Central memory CD8-positive, alpha-beta T cell (primary cell): ENCODE data around the gene SPRY4.
"Not testable (repeated sequence)": the region's sequence is repeated elsewhere in the genome, so short reads cannot be mapped to it uniquely, and the experiment has no call there.

Experiments used
- ATAC-seq: fragments of 150-1000 bp; cut with Tn5 transposase; replicated peaks from 2 replicates; pipeline ENCODE4 v1.10.0; 2022; ENCODE audit warnings: mild to moderate bottlenecking, moderate FRiP score, moderate number of reproducible peaks; ENCODE audit not compliant: poor library complexity, severe bottlenecking; ENCODE audit errors: extremely low read depth
- DNase-seq, 2 donors: peaks; one replicate each; pipeline ENCODE4 v3.0.0; 2021; ENCODE audit warnings: low spot score in 2 of 2
- H3K27ac Mint-ChIP-seq: one replicate; pipeline ENCODE4 v1.8.0; 2022; ENCODE audit warnings: low read depth, mild to moderate bottlenecking, moderate library complexity, mixed read lengths
- H3K27me3 Mint-ChIP-seq: one replicate; pipeline ENCODE4 v1.8.0; 2022; ENCODE audit warnings: mixed read lengths
- H3K36me3 Mint-ChIP-seq: one replicate; pipeline ENCODE4 v1.8.0; 2022; ENCODE audit warnings: mild to moderate bottlenecking, moderate library complexity, mixed read lengths; ENCODE audit not compliant: insufficient read depth
- H3K4me1 Mint-ChIP-seq: one replicate; pipeline ENCODE4 v1.8.0; 2022; ENCODE audit warnings: mixed read lengths
- H3K4me3 Mint-ChIP-seq: one replicate; pipeline ENCODE4 v1.8.0; 2022; ENCODE audit warnings: mild to moderate bottlenecking, moderate library complexity, mixed read lengths
- H3K9me3 Mint-ChIP-seq: one replicate; pipeline ENCODE4 v1.8.0; 2022; ENCODE audit warnings: mixed read lengths

SPRY4 gene

GRCh38 chr5:142308358-142308757 is 16.5 kb downstream of the SPRY4 start:
- Mint-ChIP-seq H3K4me1 (no peaks in the 10 kb centered on the region), H3K36me3 (peaks cover 4% of the 10 kb centered on the region), H3K27me3 (peaks cover 75% of the 10 kb centered on the region), H3K4me3 (no peak overlapping the region), H3K9me3 (no peaks in the 10 kb centered on the region), H3K27ac (no peak overlapping the region)
- ATAC-seq: no peak
- DNase-seq: no peak

GRCh38 chr5:142307146-142307890 is 17.5 kb downstream of the SPRY4 start:
- H3K36me3 Mint-ChIP-seq: peaks cover 5% of the 10 kb centered on the region
- H3K4me3 Mint-ChIP-seq: no peak overlapping the region
- peaks cover 65% of the 10 kb centered on the region for H3K27me3 Mint-ChIP-seq
- no peaks in the 10 kb centered on the region for H3K9me3 Mint-ChIP-seq
- ATAC-seq (no peak), DNase-seq (no peak)
- H3K4me1 Mint-ChIP-seq: no peaks in the 10 kb centered on the region
- H3K27ac Mint-ChIP-seq: no peak overlapping the region

- Mint-ChIP-seq H3K27ac (no peak overlapping the region), H3K27me3 (peaks cover 52% of the 10 kb centered on the region)
- ATAC-seq: no peak
These were observed 18.7 kb downstream of the SPRY4 start for GRCh38 chr5:142306077-142306502.

GRCh38 chr5:142305211-142305610 is 19.6 kb downstream of the SPRY4 start:
- peaks cover 8% of the 10 kb centered on the region for H3K4me1 Mint-ChIP-seq
- ATAC-seq (no peak), DNase-seq (no peak)
- H3K4me3 Mint-ChIP-seq: no peak overlapping the region
- H3K27ac Mint-ChIP-seq: no peak overlapping the region
- H3K36me3 Mint-ChIP-seq: peaks cover 5% of the 10 kb centered on the region
- H3K9me3 Mint-ChIP-seq: no peaks in the 10 kb centered on the region
- H3K27me3 Mint-ChIP-seq: peaks cover 43% of the 10 kb centered on the region

More at GRCh38 chr5:142306077-142306502, 18.7 kb downstream of the SPRY4 start:
- no peak overlapping the region for H3K4me3 Mint-ChIP-seq
- H3K4me1 Mint-ChIP-seq: peaks cover 8% of the 10 kb centered on the region
- H3K9me3 Mint-ChIP-seq: no peaks in the 10 kb centered on the region
- peaks cover 5% of the 10 kb centered on the region for H3K36me3 Mint-ChIP-seq
- no peak for DNase-seq

- Mint-ChIP-seq H3K9me3 (no peaks in the 10 kb centered on the region), H3K4me1 (peaks cover 8% of the 10 kb centered on the region), H3K4me3 (no peak overlapping the region), H3K27ac (no peak overlapping the region), H3K27me3 (peaks cover 33% of the 10 kb centered on the region), H3K36me3 (peaks cover 5% of the 10 kb centered on the region)
- DNase-seq: no peak
- no peak for ATAC-seq
These were observed 20.7 kb downstream of the SPRY4 start for GRCh38 chr5:142304013-142304701.

- no peak for ATAC-seq
- H3K27ac Mint-ChIP-seq: no peak overlapping the region
These were observed 21.3 kb downstream of the SPRY4 start for GRCh38 chr5:142303565-142303964.

GRCh38 chr5:142301540-142301939 is 23.3 kb downstream of the SPRY4 start:
- H3K4me1 Mint-ChIP-seq: peaks cover 8% of the 10 kb centered on the region
- DNase-seq (no peak), ATAC-seq (no peak)
- H3K36me3 Mint-ChIP-seq: peaks cover 1% of the 10 kb centered on the region
- no peak overlapping the region for H3K27ac Mint-ChIP-seq
- no peaks in the 10 kb centered on the region for H3K9me3 Mint-ChIP-seq
- H3K27me3 Mint-ChIP-seq: peaks cover 20% of the 10 kb centered on the region
- H3K4me3 Mint-ChIP-seq: no peak overlapping the region

More at GRCh38 chr5:142303565-142303964, 21.3 kb downstream of the SPRY4 start:
- no peak overlapping the region for H3K4me3 Mint-ChIP-seq
- H3K27me3 Mint-ChIP-seq: peaks cover 31% of the 10 kb centered on the region
- no peak for DNase-seq
- H3K4me1 Mint-ChIP-seq: peaks cover 8% of the 10 kb centered on the region
- peaks cover 5% of the 10 kb centered on the region for H3K36me3 Mint-ChIP-seq
- no peaks in the 10 kb centered on the region for H3K9me3 Mint-ChIP-seq

GRCh38 chr5:142300677-142301076 is 24.1 kb downstream of the SPRY4 start:
- H3K27me3 Mint-ChIP-seq: peaks cover 15% of the 10 kb centered on the region
- H3K36me3 Mint-ChIP-seq: peaks cover 1% of the 10 kb centered on the region
- no peak for ATAC-seq
- DNase-seq: no peak
- H3K9me3 Mint-ChIP-seq: no peaks in the 10 kb centered on the region
- no peak overlapping the region for H3K4me3 Mint-ChIP-seq
- H3K27ac Mint-ChIP-seq: no peak overlapping the region
- H3K4me1 Mint-ChIP-seq: peaks cover 8% of the 10 kb centered on the region

GRCh38 chr5:142298789-142299188 is 26.0 kb downstream of the SPRY4 start:
- Mint-ChIP-seq H3K27me3 (peaks cover 2% of the 10 kb centered on the region), H3K9me3 (no peaks in the 10 kb centered on the region), H3K36me3 (peaks cover 1% of the 10 kb centered on the region), H3K4me3 (no peak overlapping the region), H3K4me1 (peaks cover 8% of the 10 kb centered on the region), H3K27ac (no peak overlapping the region)
- no peak for ATAC-seq
- no peak for DNase-seq

GRCh38 chr5:142297786-142298185 is 27.0 kb downstream of the SPRY4 start:
- not testable (repeated sequence) for H3K4me1 Mint-ChIP-seq, H3K4me3 Mint-ChIP-seq, H3K36me3 Mint-ChIP-seq, H3K27me3 Mint-ChIP-seq, H3K27ac Mint-ChIP-seq, DNase-seq, ATAC-seq, H3K9me3 Mint-ChIP-seq

- no peaks in the 10 kb centered on the region for H3K27me3 Mint-ChIP-seq
- no peaks in the 10 kb centered on the region for H3K9me3 Mint-ChIP-seq
- ATAC-seq (no peak), DNase-seq (no peak)
- no peaks in the 10 kb centered on the region for H3K36me3 Mint-ChIP-seq
- H3K4me1 Mint-ChIP-seq: peaks cover 8% of the 10 kb centered on the region
- no peak overlapping the region for H3K4me3 Mint-ChIP-seq
- no peak overlapping the region for H3K27ac Mint-ChIP-seq
These were observed 27.9 kb downstream of the SPRY4 start for GRCh38 chr5:142296914-142297417.

GRCh38 chr5:142295960-142296860 is 28.6 kb downstream of the SPRY4 start:
- Mint-ChIP-seq H3K36me3 (no peaks in the 10 kb centered on the region), H3K9me3 (no peaks in the 10 kb centered on the region), H3K27me3 (no peaks in the 10 kb centered on the region), H3K4me3 (no peak overlapping the region), H3K27ac (no peak overlapping the region), H3K4me1 (peaks cover under 1% of the 10 kb centered on the region)
- DNase-seq (no peak), ATAC-seq (no peak)
